Fibroblast of mammary gland (primary cell): ENCODE data around the gene RMND5B.

Experiments
- DNase-seq: peaks from one replicate; pipeline ENCODE4 v3.0.0-alpha.2; 2010; ENCODE audit warnings: low read depth
- H3K4me3 ChIP-seq: 2 replicates; pipeline ENCODE4 v1.5.1; 2011; ENCODE audit warnings: low read depth, mild to moderate bottlenecking, low read length, moderate library complexity; ENCODE audit not compliant: control insufficient read depth
- CTCF ChIP-seq: conservative IDR thresholded peaks from 2 replicates; pipeline ENCODE4 v1.5.1; 2011; ENCODE audit warnings: low read depth, low read length, inconsistent platforms; ENCODE audit not compliant: control insufficient read depth, insufficient read depth

RMND5B gene

GRCh38 chr5:178165581-178165980 is 34.8 kb downstream of the RMND5B start:
- H3K4me3 ChIP-seq, result no peak overlapping the region
- no peak for DNase-seq
- no peak for TF ChIP-seq CTCF

- no peak for TF ChIP-seq CTCF
- DNase-seq, result no peak
- no peak overlapping the region for H3K4me3 ChIP-seq
These were observed 39.6 kb downstream of the RMND5B start for GRCh38 chr5:178170455-178170854.

GRCh38 chr5:178174456-178174855 is 43.6 kb downstream of the RMND5B start:
- H3K4me3 ChIP-seq, result no peak overlapping the region
- no peak for DNase-seq
- TF ChIP-seq CTCF, result no peak

- no peak for TF ChIP-seq CTCF
- no peak overlapping the region for H3K4me3 ChIP-seq
- no peak for DNase-seq
These were observed 46.0 kb downstream of the RMND5B start for GRCh38 chr5:178176791-178177190.

GRCh38 chr5:178177569-178177968 is 46.8 kb downstream of the RMND5B start:
- no peak for TF ChIP-seq CTCF
- DNase-seq, result no peak
- no peak overlapping the region for H3K4me3 ChIP-seq

GRCh38 chr5:178180141-178180863 is 49.5 kb downstream of the RMND5B start:
- TF ChIP-seq CTCF, result no peak
- no peak overlapping the region for H3K4me3 ChIP-seq
- DNase-seq, result no peak

GRCh38 chr5:178182158-178182876 is 51.5 kb downstream of the RMND5B start:
- DNase-seq, result no peak
- no peak for TF ChIP-seq CTCF
- no peak overlapping the region for H3K4me3 ChIP-seq
